ENCODE measurements around the gene CAMKMT.

DNA sequence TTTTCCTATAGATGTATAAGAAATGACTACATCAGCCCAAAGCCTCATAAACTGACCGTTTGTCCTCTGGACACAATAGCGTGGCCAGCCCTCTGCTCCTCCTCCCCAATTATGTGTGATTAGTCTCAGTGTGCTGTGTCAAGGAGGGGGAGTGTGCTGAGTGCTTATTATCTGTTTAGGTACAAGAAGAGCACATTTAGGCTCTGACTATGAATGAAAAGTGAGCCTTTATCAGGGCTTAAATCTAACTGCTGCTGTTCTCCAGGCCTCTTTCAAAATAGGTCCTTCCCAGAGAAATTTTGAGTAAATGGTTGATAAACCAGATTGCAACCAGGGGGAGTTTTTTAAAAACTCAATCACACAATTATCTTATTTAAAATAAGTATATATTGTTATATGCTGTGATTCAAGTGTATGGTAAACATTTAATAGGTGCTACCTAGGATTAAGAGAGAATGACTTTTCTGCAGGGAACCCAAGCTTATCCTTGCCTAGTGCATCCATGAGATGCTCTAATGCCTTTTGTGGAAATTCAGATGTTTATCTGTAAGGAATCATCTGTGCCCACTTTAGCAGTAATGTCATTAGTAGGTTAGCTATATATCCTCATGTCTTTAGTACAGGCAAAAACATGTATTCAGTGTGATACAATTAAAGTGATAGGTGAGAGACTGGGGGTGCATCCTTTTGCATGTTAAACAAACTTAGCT is 411.1 kb downstream of the CAMKMT start:
- TF ChIP-seq, protein P1, sequence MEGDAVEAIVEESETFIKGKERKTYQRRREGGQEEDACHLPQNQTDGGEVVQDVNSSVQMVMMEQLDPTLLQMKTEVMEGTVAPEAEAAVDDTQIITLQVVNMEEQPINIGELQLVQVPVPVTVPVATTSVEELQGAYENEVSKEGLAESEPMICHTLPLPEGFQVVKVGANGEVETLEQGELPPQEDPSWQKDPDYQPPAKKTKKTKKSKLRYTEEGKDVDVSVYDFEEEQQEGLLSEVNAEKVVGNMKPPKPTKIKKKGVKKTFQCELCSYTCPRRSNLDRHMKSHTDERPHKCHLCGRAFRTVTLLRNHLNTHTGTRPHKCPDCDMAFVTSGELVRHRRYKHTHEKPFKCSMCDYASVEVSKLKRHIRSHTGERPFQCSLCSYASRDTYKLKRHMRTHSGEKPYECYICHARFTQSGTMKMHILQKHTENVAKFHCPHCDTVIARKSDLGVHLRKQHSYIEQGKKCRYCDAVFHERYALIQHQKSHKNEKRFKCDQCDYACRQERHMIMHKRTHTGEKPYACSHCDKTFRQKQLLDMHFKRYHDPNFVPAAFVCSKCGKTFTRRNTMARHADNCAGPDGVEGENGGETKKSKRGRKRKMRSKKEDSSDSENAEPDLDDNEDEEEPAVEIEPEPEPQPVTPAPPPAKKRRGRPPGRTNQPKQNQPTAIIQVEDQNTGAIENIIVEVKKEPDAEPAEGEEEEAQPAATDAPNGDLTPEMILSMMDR (conservative IDR thresholded peaks at IDR 0.05 in 1 of 2, IDR thresholded peaks at IDR 0.05 in 1 of 2; ENCODE audit: extremely low read depth in 1 of 2, insufficient read depth in 1 of 2, low read depth in 1 of 2, low read length in 2 of 2): no peak
- no peak for TF ChIP-seq EZH2 (IDR thresholded peaks at IDR 0.05; ENCODE audit: borderline replicate concordance, low read length)

Measured in mammary epithelial cell (primary cell).